GM12892 (cell line): Measurements from ENCODE around the gene SLC6A4.
"Not testable (repeated sequence)": the region's sequence is repeated elsewhere in the genome, so short reads cannot be mapped to it uniquely, and the experiment has no call there.

ENCODE experiments used
- DNase-seq: peaks from one replicate; pipeline ENCODE4 v3.0.0; 2011; ENCODE audit not compliant: insufficient read length
- FAIRE-seq: peaks from 2 replicates; lab custom pipeline; 2011; peaks lifted over from hg19 to GRCh38; lab: Jason Lieb, UNC
- POLR2A ChIP-seq: IDR thresholded peaks from 2 replicates; pipeline ENCODE4 v1.6.1; 2011; ENCODE audit warnings: low read depth, low read length, control low read depth
- POLR2AphosphoS5 ChIP-seq: IDR thresholded peaks from 2 replicates; pipeline ENCODE4 v1.6.1; 2011; ENCODE audit warnings: low read depth, low read length, control low read depth
- TAF1 ChIP-seq: IDR thresholded peaks from 2 replicates; pipeline ENCODE4 v1.6.1; 2011; ENCODE audit warnings: low read depth, mild to moderate bottlenecking, control low read depth, low read length, borderline replicate concordance

SLC6A4 gene

DNA sequence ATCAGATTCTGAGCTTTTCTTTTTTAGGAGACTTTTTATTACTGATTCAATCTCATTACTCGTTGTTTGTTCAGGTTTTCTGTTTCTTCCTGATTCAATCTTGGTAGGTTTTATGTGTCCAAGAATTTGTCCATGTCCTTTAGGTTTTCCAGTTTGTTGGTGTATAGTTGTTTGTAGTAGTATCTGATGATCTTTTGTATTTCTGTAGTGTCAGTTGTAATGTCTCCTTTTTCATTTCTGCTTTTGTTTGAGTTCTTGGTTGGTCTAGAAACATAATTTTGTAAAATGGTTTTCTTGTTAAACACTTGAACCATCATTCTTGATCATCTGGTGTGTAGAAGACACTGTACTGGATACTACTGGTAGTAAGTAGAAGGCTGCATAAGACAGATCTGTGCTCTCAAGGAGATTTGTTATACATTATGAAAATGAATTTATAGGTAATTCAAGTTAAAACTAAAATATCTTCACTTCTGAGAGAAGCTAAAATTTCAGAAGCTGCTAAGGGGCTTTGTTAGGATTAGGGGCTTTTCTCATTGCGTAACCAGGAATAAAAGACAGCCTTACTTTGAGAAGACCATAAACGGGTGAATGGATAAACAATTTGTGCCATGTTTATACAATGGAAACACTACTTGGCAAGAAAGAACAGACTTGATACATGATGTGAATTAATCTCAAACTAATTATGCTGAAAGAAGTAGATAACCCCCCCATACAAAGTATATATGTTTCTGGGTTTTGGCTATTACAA lies 74.9 kb downstream of the SLC6A4 start:
- no peak for DNase-seq
- TF ChIP-seq POLR2A (no peak), POLR2AphosphoS5 (no peak), TAF1 (no peak)
- FAIRE-seq: no peak

DNA sequence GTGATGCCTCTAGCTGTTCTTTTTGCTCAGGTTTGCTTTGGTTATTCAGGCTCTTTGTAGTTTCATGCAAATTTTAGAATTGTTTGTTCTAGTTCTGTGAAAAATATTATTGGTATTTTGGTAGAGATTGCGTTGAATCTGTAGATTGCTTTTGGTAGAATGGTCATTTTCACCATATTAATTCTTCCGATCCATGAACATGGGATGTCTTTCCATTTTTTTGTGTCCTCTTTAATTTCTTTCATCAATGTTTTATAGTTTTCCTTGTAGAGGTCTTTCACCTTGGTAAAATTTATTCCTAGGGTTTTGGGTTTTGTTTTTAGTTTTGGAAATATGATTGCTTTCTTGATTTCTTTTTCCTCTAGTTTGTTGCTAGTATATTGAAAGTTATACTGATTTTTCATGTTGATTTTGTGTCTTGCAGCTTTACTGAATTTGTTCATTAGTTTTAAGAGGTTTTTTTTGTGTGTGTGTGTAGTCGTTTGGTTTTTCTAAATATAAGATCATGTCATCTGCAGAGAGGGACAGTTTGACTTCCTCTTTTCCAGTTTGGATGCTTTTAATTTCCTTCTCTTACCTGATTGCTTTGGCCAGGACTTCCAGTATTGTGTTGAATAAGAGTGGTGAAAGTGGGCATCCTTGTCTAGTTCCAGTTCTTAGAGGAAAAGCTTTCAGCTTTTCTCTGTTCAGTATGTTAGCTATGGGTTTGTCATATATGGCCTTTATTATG lies 76.4 kb downstream of the SLC6A4 start:
- DNase-seq (no peak), FAIRE-seq (no peak)
- TF ChIP-seq TAF1 (no peak), POLR2AphosphoS5 (no peak), POLR2A (no peak)

- FAIRE-seq (no peak), DNase-seq (no peak)
- TF ChIP-seq POLR2AphosphoS5 (no peak), POLR2A (no peak), TAF1 (no peak)
Observed at GRCh38 chr17:30155389-30155788, 80.1 kb downstream of the SLC6A4 start.

DNA sequence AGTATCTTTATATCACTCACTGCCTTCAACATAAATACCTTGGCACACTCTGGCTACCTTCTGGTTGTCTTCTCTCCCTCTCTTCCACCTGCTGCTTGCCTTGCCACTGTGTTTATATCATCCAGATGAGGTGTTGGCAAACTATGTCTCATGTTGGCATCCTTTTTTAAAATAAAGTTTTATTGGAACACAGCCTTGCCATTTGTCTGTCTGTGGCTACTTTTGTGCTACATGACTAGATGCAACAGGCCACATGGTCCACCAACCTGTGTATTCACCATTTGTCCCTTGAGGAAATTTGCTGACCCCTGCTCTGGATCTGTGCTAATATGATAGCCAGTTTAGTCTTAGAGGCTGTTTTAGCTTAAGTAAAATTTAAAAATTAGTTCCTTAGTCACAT lies 82.0 kb downstream of the SLC6A4 start:
- no peak for FAIRE-seq
- no peak for TF ChIP-seq TAF1
- no peak for TF ChIP-seq POLR2A
- TF ChIP-seq POLR2AphosphoS5: no peak
- DNase-seq: no peak

GRCh38 chr17:30151471-30151870 lies 84.0 kb downstream of the SLC6A4 start:
- no peak for DNase-seq
- no peak for TF ChIP-seq POLR2AphosphoS5
- no peak for TF ChIP-seq POLR2A
- no peak for TF ChIP-seq TAF1

DNA sequence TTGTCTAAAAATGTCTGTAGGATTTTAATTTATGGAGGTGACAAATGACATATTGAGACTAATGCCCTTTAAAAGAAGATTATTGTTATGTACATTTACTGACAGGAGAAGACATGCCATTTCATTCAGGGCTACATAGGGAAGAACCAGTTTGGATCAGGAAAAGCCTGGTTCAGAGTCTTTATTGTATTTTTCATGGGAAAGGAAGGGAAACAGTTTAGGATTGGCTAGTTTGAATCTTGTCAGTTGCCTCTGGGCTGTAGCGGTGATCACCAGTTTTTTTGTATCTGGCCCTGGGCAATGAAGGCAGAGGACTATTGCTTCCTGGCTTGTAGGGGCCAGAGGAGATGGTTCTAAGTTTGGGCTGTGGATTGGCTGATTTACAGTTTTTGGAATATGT lies 87.1 kb downstream of the SLC6A4 start:
- DNase-seq (no peak), FAIRE-seq (no peak)
- TF ChIP-seq POLR2AphosphoS5 (no peak), POLR2A (no peak), TAF1 (no peak)

More at GRCh38 chr17:30151471-30151870, 84.0 kb downstream of the SLC6A4 start:
- no peak for FAIRE-seq

DNA sequence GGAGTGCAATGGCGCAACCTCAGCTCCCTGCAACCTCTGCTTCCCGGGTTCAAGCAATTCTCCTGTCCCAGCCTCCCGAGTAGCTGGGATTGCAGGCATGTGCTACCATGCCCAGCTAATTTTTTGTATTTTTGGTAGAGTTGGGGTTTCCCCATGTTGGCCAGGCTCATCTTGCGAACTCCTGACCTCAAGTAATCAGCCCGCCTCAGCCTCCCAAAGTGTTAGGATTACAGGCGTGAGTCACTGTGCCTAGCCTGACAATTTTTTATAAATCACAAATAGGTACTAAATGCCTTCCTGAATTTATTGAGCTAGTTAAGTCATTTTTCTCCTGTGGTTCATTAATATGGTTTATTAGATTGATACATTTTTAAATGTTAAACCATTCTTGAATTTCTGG lies 87.6 kb downstream of the SLC6A4 start:
- not testable (repeated sequence) for DNase-seq, FAIRE-seq
